SK-N-SH (cell line): Measurements from ENCODE around the gene FAM120C. TPM values are rescaled to one million over a fixed set of nuclear protein-coding genes. Genes with fewer than 3 reads are reported as not detected.

Experiments used
- CTCF ChIA-PET: fragments of 300-600, 350-600 bp; formaldehyde crosslinking; extraction: SDS; loops from one replicate; lab custom pipeline; 2021; lab: Yijun Ruan, JAX
- POLR2A ChIA-PET: fragments of 350-600 bp; sonication (Branson Sonifier 250); formaldehyde crosslinking; extraction: SDS; loops from one replicate; lab custom pipeline; 2020; ENCODE audit warnings: antibody characterized with exemption, inconsistent platforms; lab: Yijun Ruan, JAX
- DNase-seq: peaks from one replicate; pipeline ENCODE4 v3.0.0; 2012
- H2AFZ ChIP-seq: fragments of 200-600 bp; sonication (generic); 2 replicates; pipeline ENCODE4 v1.8.1; 2016; ENCODE audit warnings: antibody characterized with exemption, mild to moderate bottlenecking, low read depth
- H3F3A ChIP-seq: fragments of 200-600 bp; sonication (generic); replicated peaks from 2 replicates; pipeline ENCODE3; 2016; ENCODE audit warnings: antibody characterized with exemption, mild to moderate bottlenecking; ENCODE audit not compliant: insufficient read depth
- H3K27ac ChIP-seq, 2 experiments: fragments of 200-500 bp in 1 of 2; fragments of 200-600 bp in 1 of 2; sonication (Bioruptor generic) in 1 of 2; sonication (generic), shearing (Covaris generic) in 1 of 2; 2 replicates each; pipeline versions ENCODE4 v1.5.1 to v1.6.1; 2014 to 2016; ENCODE audit warnings: low read depth in 2 of 2, inconsistent platforms in 1 of 2, low read length in 1 of 2, mild to moderate bottlenecking in 1 of 2, mixed read lengths in 1 of 2
- H3K27me3 ChIP-seq: fragments of 200-600 bp; sonication (generic), shearing (Covaris generic); 2 replicates; pipeline ENCODE4 v1.6.1; 2016; ENCODE audit warnings: mixed run types; ENCODE audit not compliant: insufficient read depth
- H3K36me3 ChIP-seq, 2 experiments: fragments of 200-500 bp in 1 of 2; fragments of 200-600 bp in 1 of 2; sonication (Bioruptor generic) in 1 of 2; sonication (generic) in 1 of 2; replicated peaks in 1 of 2; 2 replicates each; pipeline versions ENCODE3 to v1.5.1; 2014 to 2016; ENCODE audit warnings: low read length in 1 of 2, mild to moderate bottlenecking in 1 of 2; ENCODE audit not compliant: insufficient read depth in 2 of 2, control insufficient read depth in 1 of 2
- H3K4me1 ChIP-seq, 2 experiments: fragments of 200-500 bp in 1 of 2; fragments of 200-600 bp in 1 of 2; sonication (Bioruptor generic) in 1 of 2; sonication (generic), shearing (Covaris generic) in 1 of 2; 2 replicates each; pipeline versions ENCODE4 v1.5.1 to v1.6.1; 2014 to 2016; ENCODE audit warnings: low read depth in 1 of 2, low read length in 1 of 2, mixed run types in 1 of 2; ENCODE audit not compliant: insufficient read depth in 2 of 2, control insufficient read depth in 1 of 2
- H3K4me2 ChIP-seq: fragments of 200-600 bp; sonication (generic), shearing (Covaris generic); 2 replicates; pipeline ENCODE4 v1.6.1; 2017; ENCODE audit warnings: mixed run types
- H3K4me3 ChIP-seq, 2 experiments: fragments of 200-500 bp in 1 of 2; fragments of 200-600 bp in 1 of 2; sonication (Bioruptor generic) in 1 of 2; sonication (generic), shearing (Covaris generic) in 1 of 2; 2 replicates each; pipeline versions ENCODE4 v1.5.1 to v1.8.1; 2014 to 2016; ENCODE audit warnings: low read depth in 2 of 2, inconsistent platforms in 1 of 2, low read length in 1 of 2, mild to moderate bottlenecking in 1 of 2, mixed read lengths in 1 of 2, moderate library complexity in 1 of 2
- H3K79me2 ChIP-seq: fragments of 200-600 bp; sonication (generic); 2 replicates; pipeline ENCODE4 v1.8.1; 2017; ENCODE audit warnings: mild to moderate bottlenecking; ENCODE audit not compliant: insufficient read depth
- H3K9ac ChIP-seq: fragments of 200-600 bp; sonication (generic); 2 replicates; pipeline ENCODE4 v1.6.1; 2017; ENCODE audit warnings: mixed run types
- H3K9me2 ChIP-seq: fragments of 200-600 bp; sonication (generic); 2 replicates; pipeline ENCODE4 v1.6.1; 2017; ENCODE audit warnings: mixed run types
- H3K9me3 ChIP-seq: fragments of 200-600 bp; sonication (generic); 2 replicates; pipeline ENCODE4 v1.6.1; 2017; ENCODE audit warnings: mixed run types, mild to moderate bottlenecking, moderate library complexity
- H4K20me1 ChIP-seq: fragments of 200-600 bp; sonication (generic); 2 replicates; pipeline ENCODE4 v1.6.1; 2017; ENCODE audit warnings: mild to moderate bottlenecking, mixed run types; ENCODE audit not compliant: insufficient read depth
- CHD2 ChIP-seq: fragments of 150-350 bp; IDR thresholded peaks from 2 replicates; pipeline ENCODE4 v1.6.1; 2018; ENCODE audit warnings: low read length; ENCODE audit not compliant: partially characterized antibody
- ELF1 ChIP-seq: IDR thresholded peaks from 2 replicates; pipeline ENCODE4 v1.4.0; 2012
- FOSL2 ChIP-seq: IDR thresholded peaks from 2 replicates; pipeline ENCODE4 v1.4.0; 2012; ENCODE audit warnings: low read depth, mild to moderate bottlenecking, moderate library complexity, borderline replicate concordance
- JUND ChIP-seq: IDR thresholded peaks from 2 replicates; pipeline ENCODE4 v1.4.0; 2012
- POLR2AphosphoS5 ChIP-seq: IDR thresholded peaks from 2 replicates; pipeline ENCODE4 v1.6.1; 2012; ENCODE audit warnings: low read depth, low read length
- RAD21 ChIP-seq: IDR thresholded peaks from 2 replicates; pipeline ENCODE4 v1.6.1; 2012; ENCODE audit warnings: mild to moderate bottlenecking, low read length
- RXRA ChIP-seq: IDR thresholded peaks from 2 replicates; pipeline ENCODE4 v1.4.0; 2012; ENCODE audit warnings: low read depth, mild to moderate bottlenecking, borderline replicate concordance
- SMC3 ChIP-seq: IDR thresholded peaks from 2 replicates; pipeline ENCODE4 v1.6.1; 2012; ENCODE audit warnings: low read depth, low read length, improper control_type of control experiment
- WGBS: methylation state at CpG from one replicate; pipeline ENCODE4 v1.1.6; 2017; ENCODE audit warnings: low lambda C conversion rate; 5-methylcytosine and 5-hydroxymethylcytosine counted together
- polyA plus RNA-seq, 3 experiments: library from polyadenylated mRNA; depleted of rRNA; stranded (reverse); fragments of >200 nt; gene quantifications; 2 replicates each; pipeline ENCODE4 v1.2.3, GENCODE V29; 2012
- TF ChIP-seq, protein P1 (sequence below): fragments of 150-350 bp; IDR thresholded peaks from 2 replicates; pipeline ENCODE4 v1.6.1; 2017; ENCODE audit warnings: antibody characterized with exemption, low read length, low read depth, borderline replicate concordance
- TF ChIP-seq, protein P2 (sequence below): fragments of 200-600 bp; sonication (generic); IDR thresholded peaks from 2 replicates; pipeline ENCODE4 v1.6.1; 2017; ENCODE audit warnings: antibody characterized with exemption, mild to moderate bottlenecking, moderate library complexity
- TF ChIP-seq, protein P3 (sequence below): IDR thresholded peaks from 2 replicates; pipeline ENCODE4 v1.6.1; 2012; ENCODE audit warnings: mild to moderate bottlenecking, low read depth, low read length, moderate library complexity

Gene FAM120C
- polyA plus RNA-seq, 1 of the 3 experiments (the other 2 are of a cell fraction): 6.0 TPM

DNA sequence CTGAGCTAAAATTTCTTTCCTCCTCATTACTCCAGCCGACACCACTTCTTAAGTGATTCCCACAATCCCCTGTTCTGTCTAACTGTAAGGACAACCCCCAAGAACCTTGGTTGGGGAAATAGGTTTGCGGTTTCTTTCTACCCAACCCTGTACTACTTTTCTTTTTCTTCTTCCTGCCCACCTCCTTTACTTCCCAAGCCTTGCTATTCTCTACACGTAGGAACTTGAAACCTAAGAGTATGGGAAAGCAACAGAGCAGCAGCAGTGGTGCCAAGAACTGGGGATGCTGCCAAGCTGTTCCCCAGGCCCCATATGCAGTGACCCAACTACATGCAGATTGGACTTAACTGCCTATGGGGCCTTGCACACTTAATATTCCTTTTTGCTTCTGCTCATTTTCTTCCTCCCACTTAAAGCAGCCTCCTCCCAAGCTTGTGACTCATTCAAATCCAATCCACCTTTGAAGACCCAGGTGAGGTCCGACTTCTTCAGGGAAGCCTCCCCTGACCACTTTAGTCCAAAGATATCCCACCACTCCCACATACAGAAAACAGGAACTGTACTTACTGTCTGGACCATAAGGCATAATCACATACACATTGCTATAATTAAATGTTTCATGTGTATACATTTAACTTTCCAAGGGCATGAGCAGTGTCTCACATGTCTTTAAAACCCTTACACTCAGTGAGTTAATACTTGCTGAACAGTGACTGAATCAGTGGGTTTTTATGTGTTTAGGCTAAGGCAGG lies 1.7 kb downstream of the FAM120C start:
- ChIA-PET CTCF (no interaction called here), POLR2A (no interaction called here)
- DNase-seq: no peak
- Histone ChIP-seq H3F3A (peaks cover 9% of the 10 kb centered on the region), H3K4me1 (peaks cover 0 to 6% of the 10 kb centered on the region in 2 experiments; a peak in 2 of 4 replicates), H3K79me2 (peaks cover 62% of the 10 kb centered on the region), H4K20me1 (peaks cover 9% of the 10 kb centered on the region; the same call in 1 of the 2 replicates), H3K27ac (peak overlapping the region; percentile 11 to 80; a peak in 3 of 4 replicates), H3K27me3 (no peaks in the 10 kb centered on the region), H3K9me2 (no peaks in the 10 kb centered on the region), H3K4me3 (peak overlapping the region; percentile 64 to 66), H3K4me2 (peak overlapping the region; percentile 80)
- WGBS: 4% methylated on average over 4 of the region's 4 CpGs
- TF ChIP-seq POLR2AphosphoS5: peak; percentile 9; the same call in 1 of the 2 replicates
- no peak for TF ChIP-seq RAD21
- TF ChIP-seq CHD2: no peak
- no peak for TF ChIP-seq JUND
- TF ChIP-seq, protein P1, sequence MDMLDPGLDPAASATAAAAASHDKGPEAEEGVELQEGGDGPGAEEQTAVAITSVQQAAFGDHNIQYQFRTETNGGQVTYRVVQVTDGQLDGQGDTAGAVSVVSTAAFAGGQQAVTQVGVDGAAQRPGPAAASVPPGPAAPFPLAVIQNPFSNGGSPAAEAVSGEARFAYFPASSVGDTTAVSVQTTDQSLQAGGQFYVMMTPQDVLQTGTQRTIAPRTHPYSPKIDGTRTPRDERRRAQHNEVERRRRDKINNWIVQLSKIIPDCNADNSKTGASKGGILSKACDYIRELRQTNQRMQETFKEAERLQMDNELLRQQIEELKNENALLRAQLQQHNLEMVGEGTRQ: no peak
- TF ChIP-seq, all 33 proteins: peak for 1
- H3K36me3 ChIP-seq: peaks cover 0 to 5% of the 10 kb centered on the region in 2 experiments
- H3K9me3 ChIP-seq: no peaks in the 10 kb centered on the region
- peak overlapping the region; percentile 33; the same call in 1 of the 2 replicates for H3K9ac ChIP-seq
- H2AFZ ChIP-seq: no peak overlapping the region

DNA sequence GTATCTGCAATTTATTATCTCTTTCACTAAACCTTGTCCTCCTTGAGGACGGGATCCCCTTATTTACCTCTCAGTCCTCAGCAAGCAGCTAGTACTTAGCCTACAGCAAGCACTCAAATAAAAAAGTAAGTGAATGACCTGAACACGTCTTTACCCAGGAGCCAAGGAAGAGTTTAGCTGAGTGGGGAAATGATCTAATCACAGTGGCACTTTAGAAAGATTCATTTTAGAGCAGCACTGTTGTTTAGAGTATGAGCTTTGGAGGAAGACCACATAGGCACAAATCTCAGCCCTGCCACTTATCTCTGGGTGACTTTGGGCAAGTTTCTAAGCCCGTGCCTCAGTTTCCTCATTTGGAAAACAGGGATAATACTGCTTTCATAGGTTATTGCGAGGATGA lies 2.7 kb downstream of the FAM120C start:
- CTCF ChIA-PET: no interaction called here
- Histone ChIP-seq H3K4me1 (peaks cover 0 to 6% of the 10 kb centered on the region in 2 experiments; a peak in 2 of 4 replicates), H3F3A (peaks cover 9% of the 10 kb centered on the region), H3K9me3 (no peaks in the 10 kb centered on the region), H3K9me2 (no peaks in the 10 kb centered on the region), H2AFZ (no peak overlapping the region), H3K27ac (peak overlapping the region in 1 of 2 experiments; percentile 80; a peak in 2 of 4 replicates), H3K27me3 (no peaks in the 10 kb centered on the region), H3K9ac (peak overlapping the region; percentile 33; the same call in 1 of the 2 replicates), H4K20me1 (peaks cover 9% of the 10 kb centered on the region; the same call in 1 of the 2 replicates), H3K4me2 (peak overlapping the region; percentile 80), H3K79me2 (peaks cover 72% of the 10 kb centered on the region), H3K4me3 (peak overlapping the region; percentile 64 to 66), H3K36me3 (peaks cover 0 to 5% of the 10 kb centered on the region in 2 experiments)
- TF ChIP-seq, protein P2, sequence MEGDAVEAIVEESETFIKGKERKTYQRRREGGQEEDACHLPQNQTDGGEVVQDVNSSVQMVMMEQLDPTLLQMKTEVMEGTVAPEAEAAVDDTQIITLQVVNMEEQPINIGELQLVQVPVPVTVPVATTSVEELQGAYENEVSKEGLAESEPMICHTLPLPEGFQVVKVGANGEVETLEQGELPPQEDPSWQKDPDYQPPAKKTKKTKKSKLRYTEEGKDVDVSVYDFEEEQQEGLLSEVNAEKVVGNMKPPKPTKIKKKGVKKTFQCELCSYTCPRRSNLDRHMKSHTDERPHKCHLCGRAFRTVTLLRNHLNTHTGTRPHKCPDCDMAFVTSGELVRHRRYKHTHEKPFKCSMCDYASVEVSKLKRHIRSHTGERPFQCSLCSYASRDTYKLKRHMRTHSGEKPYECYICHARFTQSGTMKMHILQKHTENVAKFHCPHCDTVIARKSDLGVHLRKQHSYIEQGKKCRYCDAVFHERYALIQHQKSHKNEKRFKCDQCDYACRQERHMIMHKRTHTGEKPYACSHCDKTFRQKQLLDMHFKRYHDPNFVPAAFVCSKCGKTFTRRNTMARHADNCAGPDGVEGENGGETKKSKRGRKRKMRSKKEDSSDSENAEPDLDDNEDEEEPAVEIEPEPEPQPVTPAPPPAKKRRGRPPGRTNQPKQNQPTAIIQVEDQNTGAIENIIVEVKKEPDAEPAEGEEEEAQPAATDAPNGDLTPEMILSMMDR: no peak
- TF ChIP-seq ELF1 (no peak), POLR2AphosphoS5 (no peak), RXRA (no peak), FOSL2 (no peak), SMC3 (no peak)
- TF ChIP-seq, protein P3, sequence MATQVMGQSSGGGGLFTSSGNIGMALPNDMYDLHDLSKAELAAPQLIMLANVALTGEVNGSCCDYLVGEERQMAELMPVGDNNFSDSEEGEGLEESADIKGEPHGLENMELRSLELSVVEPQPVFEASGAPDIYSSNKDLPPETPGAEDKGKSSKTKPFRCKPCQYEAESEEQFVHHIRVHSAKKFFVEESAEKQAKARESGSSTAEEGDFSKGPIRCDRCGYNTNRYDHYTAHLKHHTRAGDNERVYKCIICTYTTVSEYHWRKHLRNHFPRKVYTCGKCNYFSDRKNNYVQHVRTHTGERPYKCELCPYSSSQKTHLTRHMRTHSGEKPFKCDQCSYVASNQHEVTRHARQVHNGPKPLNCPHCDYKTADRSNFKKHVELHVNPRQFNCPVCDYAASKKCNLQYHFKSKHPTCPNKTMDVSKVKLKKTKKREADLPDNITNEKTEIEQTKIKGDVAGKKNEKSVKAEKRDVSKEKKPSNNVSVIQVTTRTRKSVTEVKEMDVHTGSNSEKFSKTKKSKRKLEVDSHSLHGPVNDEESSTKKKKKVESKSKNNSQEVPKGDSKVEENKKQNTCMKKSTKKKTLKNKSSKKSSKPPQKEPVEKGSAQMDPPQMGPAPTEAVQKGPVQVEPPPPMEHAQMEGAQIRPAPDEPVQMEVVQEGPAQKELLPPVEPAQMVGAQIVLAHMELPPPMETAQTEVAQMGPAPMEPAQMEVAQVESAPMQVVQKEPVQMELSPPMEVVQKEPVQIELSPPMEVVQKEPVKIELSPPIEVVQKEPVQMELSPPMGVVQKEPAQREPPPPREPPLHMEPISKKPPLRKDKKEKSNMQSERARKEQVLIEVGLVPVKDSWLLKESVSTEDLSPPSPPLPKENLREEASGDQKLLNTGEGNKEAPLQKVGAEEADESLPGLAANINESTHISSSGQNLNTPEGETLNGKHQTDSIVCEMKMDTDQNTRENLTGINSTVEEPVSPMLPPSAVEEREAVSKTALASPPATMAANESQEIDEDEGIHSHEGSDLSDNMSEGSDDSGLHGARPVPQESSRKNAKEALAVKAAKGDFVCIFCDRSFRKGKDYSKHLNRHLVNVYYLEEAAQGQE: no peak
- TF ChIP-seq, protein P1: no peak
- no peak for DNase-seq
- POLR2A ChIA-PET: no interaction called here
- WGBS: 7% methylated on average over 4 of the region's 4 CpGs
